ENCODE data around the gene TJP2. TPM values are rescaled to one million over a fixed set of nuclear protein-coding genes. Genes with fewer than 3 reads are reported as not detected.
A peak's percentile ranks its signal among the peaks of the same experiment; 100 is the strongest.

The TJP2 gene
- total and polyA plus RNA-seq, 12 donors, result 24.2 to 117 (median 82.4) TPM

- H3K9me3 ChIP-seq, result no peaks in the 10 kb centered on the region
- 94 to 97% methylated on average over 2 of the region's 2 CpGs for WGBS, 2 donors
- H3K27me3 ChIP-seq, result no peaks in the 10 kb centered on the region
- H3K36me3 ChIP-seq, result peaks cover 0 to 97% (median 24%) of the 10 kb centered on the region in 9 donors
- TF ChIP-seq, protein P1, sequence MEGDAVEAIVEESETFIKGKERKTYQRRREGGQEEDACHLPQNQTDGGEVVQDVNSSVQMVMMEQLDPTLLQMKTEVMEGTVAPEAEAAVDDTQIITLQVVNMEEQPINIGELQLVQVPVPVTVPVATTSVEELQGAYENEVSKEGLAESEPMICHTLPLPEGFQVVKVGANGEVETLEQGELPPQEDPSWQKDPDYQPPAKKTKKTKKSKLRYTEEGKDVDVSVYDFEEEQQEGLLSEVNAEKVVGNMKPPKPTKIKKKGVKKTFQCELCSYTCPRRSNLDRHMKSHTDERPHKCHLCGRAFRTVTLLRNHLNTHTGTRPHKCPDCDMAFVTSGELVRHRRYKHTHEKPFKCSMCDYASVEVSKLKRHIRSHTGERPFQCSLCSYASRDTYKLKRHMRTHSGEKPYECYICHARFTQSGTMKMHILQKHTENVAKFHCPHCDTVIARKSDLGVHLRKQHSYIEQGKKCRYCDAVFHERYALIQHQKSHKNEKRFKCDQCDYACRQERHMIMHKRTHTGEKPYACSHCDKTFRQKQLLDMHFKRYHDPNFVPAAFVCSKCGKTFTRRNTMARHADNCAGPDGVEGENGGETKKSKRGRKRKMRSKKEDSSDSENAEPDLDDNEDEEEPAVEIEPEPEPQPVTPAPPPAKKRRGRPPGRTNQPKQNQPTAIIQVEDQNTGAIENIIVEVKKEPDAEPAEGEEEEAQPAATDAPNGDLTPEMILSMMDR (IDR thresholded peaks at IDR 0.05), result no peak
- no peak overlapping the region for H3K4me3 ChIP-seq
- DNase-seq, result no peak
- intact Hi-C loops (cut with DNase I), result loop anchor here in 1 of 10 donors (10.0 kb wide), 1 partner anchor 128 kb away; no protein-coding TSS in a partner anchor
- H3K27ac ChIP-seq, result no peak overlapping the region
- ATAC-seq, result no peak
- H3K4me1 ChIP-seq, result peaks cover 0 to 14% (median 5%) of the 10 kb centered on the region in 9 donors
Measured at GRCh38 chr9:69246629-69247028, 72.6 kb downstream of the TJP2 start.

- TF ChIP-seq, protein P1 (IDR thresholded peaks at IDR 0.05), result no peak
Measured at GRCh38 chr9:69248005-69248404, 73.9 kb downstream of the TJP2 start.

DNA sequence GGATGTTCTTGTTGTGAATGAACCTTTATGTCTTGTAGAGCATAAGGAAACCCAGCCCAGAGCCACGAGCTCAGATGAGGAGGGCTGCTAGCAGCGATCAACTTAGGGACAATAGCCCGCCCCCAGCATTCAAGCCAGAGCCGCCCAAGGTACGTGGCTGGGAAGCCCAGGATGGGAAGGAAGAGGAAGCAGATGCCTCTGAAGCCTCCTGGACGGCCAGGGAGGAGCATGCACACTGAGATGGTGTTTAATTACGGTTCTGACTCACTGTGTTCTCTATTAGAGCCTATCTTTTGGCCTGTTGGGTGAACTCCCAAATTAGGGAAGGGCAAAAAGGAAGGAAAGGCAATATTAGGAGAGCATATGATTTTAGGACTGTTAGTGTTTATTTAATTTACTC is 75.3 kb downstream of the TJP2 start:
- WGBS, 2 donors, result 64% methylated on average over 7 of the region's 7 CpGs
- H3K36me3 ChIP-seq, result peaks cover 0 to 98% (median 36%) of the 10 kb centered on the region in 9 donors
- DNase-seq (peak; percentile 18), ATAC-seq (peak in 7 of 8 donors; percentile 39 to 79 (median 71))
- TF ChIP-seq, protein P1 (IDR thresholded peaks at IDR 0.05), result no peak
- H3K9me3 ChIP-seq, result no peaks in the 10 kb centered on the region
- no peak overlapping the region for H3K4me3 ChIP-seq
- H3K27ac ChIP-seq, result peak overlapping the region in 4 of 10 donors; percentile 11 to 52 (median 22)
- intact Hi-C loops (cut with DNase I), result loop anchor here in 1 of 10 donors (10.0 kb wide), 1 partner anchor 125 kb away; no protein-coding TSS in a partner anchor
- no peaks in the 10 kb centered on the region for H3K27me3 ChIP-seq
- H3K4me1 ChIP-seq, result peaks cover 0 to 35% (median 23%) of the 10 kb centered on the region in 9 donors

More at GRCh38 chr9:69248005-69248404, 73.9 kb downstream of the TJP2 start:
- Histone ChIP-seq H3K36me3 (peaks cover 0 to 98% (median 27%) of the 10 kb centered on the region in 9 donors), H3K4me1 (peaks cover 0 to 25% (median 14%) of the 10 kb centered on the region in 9 donors), H3K4me3 (no peak overlapping the region), H3K27ac (no peak overlapping the region), H3K27me3 (no peaks in the 10 kb centered on the region), H3K9me3 (no peaks in the 10 kb centered on the region)
- WGBS, 2 donors, result 96 to 97% methylated on average over 22 of the region's 22 CpGs
- intact Hi-C loops (cut with DNase I), result loop anchor here in 1 of 10 donors (10.0 kb wide), 1 partner anchor 127 kb away; no protein-coding TSS in a partner anchor
- DNase-seq (no peak), ATAC-seq (peak in 2 of 8 donors; percentile 14 to 15)

- 64 to 93% methylated on average over 3 of the region's 3 CpGs for WGBS, 2 donors
- intact Hi-C loops (cut with DNase I), result loop anchor here in 2 of 10 donors (5.0 to 10.0 kb wide), 3 partner anchors 74 to 213 kb away; partner anchors contain the start of genes ENTREP1 (in 1 of the 2) and FXN (in 1 of the 2)
Measured at GRCh38 chr9:69250681-69251080, 76.6 kb downstream of the TJP2 start.

More at GRCh38 chr9:69250681-69251080, 76.6 kb downstream of the TJP2 start:
- ATAC-seq, result no peak
- Histone ChIP-seq H3K27ac (no peak overlapping the region), H3K9me3 (no peaks in the 10 kb centered on the region), H3K4me3 (no peak overlapping the region), H3K27me3 (no peaks in the 10 kb centered on the region), H3K4me1 (peaks cover 0 to 35% (median 23%) of the 10 kb centered on the region in 9 donors), H3K36me3 (peaks cover 0 to 99% (median 45%) of the 10 kb centered on the region in 9 donors)
- DNase-seq, result no peak
- TF ChIP-seq, protein P1 (IDR thresholded peaks at IDR 0.05), result no peak

All from heart right ventricle (tissue), 16 donors.